DMS114 treated with DMSO at 0.1 percent for 48 hours (cell line): ENCODE results near the gene DEFB112.

ENCODE experiments used
- DNase-seq: peaks from one replicate; lab custom pipeline; 2025; ENCODE audit not compliant: unreplicated experiment; lab: John Stamatoyannopoulos, UW

The DEFB112 gene

GRCh38 chr6:50049829-50050228 is at the start of gene DEFB112:
Gene DEFB112 (minus strand): TSS chr6:50049929. CDS start chr6:50049869, 60 bp downstream.
- no peak for DNase-seq

GRCh38 chr6:50098641-50098993 is 48.9 kb upstream of the DEFB112 start:
- no peak for DNase-seq

- DNase-seq, result no peak
These were observed 48.4 kb upstream of the DEFB112 start for GRCh38 chr6:50097966-50098640.

- DNase-seq, result no peak
These were observed 46.6 kb upstream of the DEFB112 start for GRCh38 chr6:50096296-50096695.

- DNase-seq, result no peak
These were observed 44.2 kb upstream of the DEFB112 start for GRCh38 chr6:50093938-50094272.

GRCh38 chr6:50093116-50093937 is 43.6 kb upstream of the DEFB112 start:
- DNase-seq, result no peak

GRCh38 chr6:50091641-50092040 is 41.9 kb upstream of the DEFB112 start:
- DNase-seq, result no peak

GRCh38 chr6:50089911-50090310 is 40.2 kb upstream of the DEFB112 start:
- no peak for DNase-seq

GRCh38 chr6:50087231-50087954 is 37.7 kb upstream of the DEFB112 start:
- DNase-seq, result no peak

GRCh38 chr6:50077385-50077784 is 27.7 kb upstream of the DEFB112 start:
- DNase-seq, result no peak

- DNase-seq, result no peak
These were observed 26.7 kb upstream of the DEFB112 start for GRCh38 chr6:50076431-50076830.

GRCh38 chr6:50071921-50072320 is 22.2 kb upstream of the DEFB112 start:
- no peak for DNase-seq

- DNase-seq, result no peak
These were observed 20.4 kb upstream of the DEFB112 start for GRCh38 chr6:50070101-50070500.

GRCh38 chr6:50062051-50062450 is 12.3 kb upstream of the DEFB112 start:
- no peak for DNase-seq

GRCh38 chr6:50056242-50056641 is 6.5 kb upstream of the DEFB112 start:
- no peak for DNase-seq

- no peak for DNase-seq
These were observed 2.7 kb downstream of the DEFB112 start for GRCh38 chr6:50047026-50047425.

GRCh38 chr6:50030777-50031562 is 18.8 kb downstream of the DEFB112 start:
- peak; percentile 46 for DNase-seq

GRCh38 chr6:50030350-50030749 is 19.4 kb downstream of the DEFB112 start:
- DNase-seq, result no peak

- no peak for DNase-seq
These were observed 24.5 kb downstream of the DEFB112 start for GRCh38 chr6:50025258-50025657.

GRCh38 chr6:50021894-50022293 is 27.8 kb downstream of the DEFB112 start, which contains the start of gene DEFB110:
Gene DEFB110 (minus strand): TSS chr6:50021994. CDS start chr6:50021935, 59 bp downstream.
- no peak for DNase-seq

GRCh38 chr6:50007819-50008218 is 41.9 kb downstream of the DEFB112 start:
- DNase-seq, result no peak
